ENCODE results near the gene SORCS2. TPM values are rescaled to one million over a fixed set of nuclear protein-coding genes. Genes with fewer than 3 reads are reported as not detected.

SORCS2 gene
- total RNA-seq, 1 experiment from 2014 or later: 0.06 TPM

- H3K27me3 ChIP-seq (replicated peaks; ENCODE audit: insufficient read depth, low read depth, low read length, poor library complexity): no peaks in the 10 kb centered on the region
- no peak overlapping the region for H3K4me3 ChIP-seq (ENCODE audit: low read depth, low read length, poor library complexity, severe bottlenecking)
- intact Hi-C loops (cut with micrococcal nuclease; ENCODE audit: unreplicated experiment): no loop called here
- H3K4me1 ChIP-seq (ENCODE audit: insufficient read depth, low read length, poor library complexity, severe bottlenecking): no peaks in the 10 kb centered on the region
- ChIA-PET CTCF (no interaction called here), POLR2A (ENCODE audit: low non-redundant PET) (no interaction called here)
- no peak for DNase-seq (ENCODE audit: low spot score)
- no peak for TF ChIP-seq CTCF (conservative IDR thresholded peaks at IDR 0.05; ENCODE audit: low read depth, low read length)
- no peak for TF ChIP-seq EZH2 (IDR thresholded peaks at IDR 0.05; ENCODE audit: borderline replicate concordance, low read depth, low read length, poor library complexity, severe bottlenecking)
- H3K27ac ChIP-seq (ENCODE audit: low read depth, low read length, poor library complexity, severe bottlenecking): no peak overlapping the region
- no peaks in the 10 kb centered on the region for H3K36me3 ChIP-seq (ENCODE audit: insufficient read depth, low read length, poor library complexity, severe bottlenecking)
- no peaks in the 10 kb centered on the region for H3K9me3 ChIP-seq (ENCODE audit: low read depth, low read length, poor library complexity, severe bottlenecking)
- BruUV-seq (replicated peaks): no TSS peak
Observed at GRCh38 chr4:7331682-7332000, 139.3 kb downstream of the SORCS2 start.

GRCh38 chr4:7332216-7333023 is 140.1 kb downstream of the SORCS2 start:
- Histone ChIP-seq H3K27me3 (replicated peaks; ENCODE audit: insufficient read depth, low read depth, low read length, poor library complexity) (no peaks in the 10 kb centered on the region), H3K9me3 (ENCODE audit: low read depth, low read length, poor library complexity, severe bottlenecking) (no peaks in the 10 kb centered on the region), H3K4me3 (ENCODE audit: low read depth, low read length, poor library complexity, severe bottlenecking) (no peak overlapping the region), H3K36me3 (ENCODE audit: insufficient read depth, low read length, poor library complexity, severe bottlenecking) (no peaks in the 10 kb centered on the region), H3K4me1 (ENCODE audit: insufficient read depth, low read length, poor library complexity, severe bottlenecking) (no peaks in the 10 kb centered on the region), H3K27ac (ENCODE audit: low read depth, low read length, poor library complexity, severe bottlenecking) (no peak overlapping the region)
- intact Hi-C loops (cut with micrococcal nuclease; ENCODE audit: unreplicated experiment): no loop called here
- ChIA-PET POLR2A (ENCODE audit: low non-redundant PET) (no interaction called here), CTCF (no interaction called here)
- no TSS peak for BruUV-seq (replicated peaks)
- TF ChIP-seq EZH2 (IDR thresholded peaks at IDR 0.05; ENCODE audit: borderline replicate concordance, low read depth, low read length, poor library complexity, severe bottlenecking) (no peak), CTCF (conservative IDR thresholded peaks at IDR 0.05; ENCODE audit: low read depth, low read length) (no peak)
- DNase-seq (ENCODE audit: low spot score): no peak

DNA sequence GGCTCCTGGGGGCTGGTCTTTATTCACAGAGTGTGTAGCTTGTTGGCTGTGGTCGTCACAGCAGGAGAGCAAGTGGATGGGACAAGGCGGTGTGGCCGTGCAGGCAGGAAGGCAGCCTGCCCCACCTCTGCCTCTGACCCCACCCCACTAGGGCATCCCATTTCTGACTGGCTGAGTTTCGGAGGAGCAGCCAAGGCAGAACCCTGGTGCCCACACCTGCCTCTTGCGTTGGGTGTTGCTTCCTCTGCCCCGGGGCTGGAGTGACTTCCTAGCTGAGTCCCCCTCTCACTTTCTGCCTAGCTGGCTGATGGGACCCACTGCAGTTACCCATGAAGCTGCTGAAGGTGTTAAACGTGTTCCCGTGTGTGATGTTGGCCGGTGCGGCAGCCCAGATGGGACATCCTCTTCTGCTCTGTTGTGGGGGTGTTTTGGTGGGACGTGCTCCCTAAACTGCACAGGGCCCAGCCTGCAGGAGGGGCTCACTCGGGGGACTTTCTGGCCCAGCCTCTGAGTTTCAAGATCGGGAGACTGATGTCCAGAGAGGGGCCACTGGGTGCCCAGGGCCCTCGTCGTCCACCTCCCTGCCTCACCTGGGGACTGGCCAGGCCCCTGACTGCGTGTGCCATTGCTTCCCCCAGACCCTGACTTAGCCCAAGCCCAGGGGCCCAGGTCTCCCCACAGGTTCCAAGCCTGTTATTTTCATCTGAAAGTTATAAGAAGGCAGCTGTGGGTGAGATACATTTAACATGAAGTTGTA is 140.9 kb downstream of the SORCS2 start:
- TF ChIP-seq EZH2 (IDR thresholded peaks at IDR 0.05; ENCODE audit: borderline replicate concordance, low read depth, low read length, poor library complexity, severe bottlenecking) (no peak), CTCF (conservative IDR thresholded peaks at IDR 0.05; ENCODE audit: low read depth, low read length) (no peak)
- no peak for DNase-seq (ENCODE audit: low spot score)
- H3K4me1 ChIP-seq (ENCODE audit: insufficient read depth, low read length, poor library complexity, severe bottlenecking): no peaks in the 10 kb centered on the region
- no peak overlapping the region for H3K4me3 ChIP-seq (ENCODE audit: low read depth, low read length, poor library complexity, severe bottlenecking)
- ChIA-PET CTCF (no interaction called here), POLR2A (ENCODE audit: low non-redundant PET) (no interaction called here)
- H3K27me3 ChIP-seq (replicated peaks; ENCODE audit: insufficient read depth, low read depth, low read length, poor library complexity): no peaks in the 10 kb centered on the region
- H3K27ac ChIP-seq (ENCODE audit: low read depth, low read length, poor library complexity, severe bottlenecking): no peak overlapping the region
- no peaks in the 10 kb centered on the region for H3K9me3 ChIP-seq (ENCODE audit: low read depth, low read length, poor library complexity, severe bottlenecking)
- no TSS peak for BruUV-seq (replicated peaks)
- intact Hi-C loops (cut with micrococcal nuclease; ENCODE audit: unreplicated experiment): no loop called here
- no peaks in the 10 kb centered on the region for H3K36me3 ChIP-seq (ENCODE audit: insufficient read depth, low read length, poor library complexity, severe bottlenecking)

Data from A673 (cell line).